Measurements from ENCODE around the gene RAB11FIP2.

Gene RAB11FIP2

GRCh38 chr10:117970962-117971361 lies 75.8 kb downstream of the RAB11FIP2 start:
- no peak for TF ChIP-seq CTCF (conservative IDR thresholded peaks at IDR 0.05; ENCODE audit: low read depth, low read length)
- DNase-seq (ENCODE audit: low read depth) = no peak
- no peak overlapping the region for H3K4me3 ChIP-seq (ENCODE audit: low read length)

- no peak for DNase-seq (ENCODE audit: low read depth)
- TF ChIP-seq CTCF (conservative IDR thresholded peaks at IDR 0.05; ENCODE audit: low read depth, low read length) = no peak
- no peak overlapping the region for H3K4me3 ChIP-seq (ENCODE audit: low read length)
These were observed 77.1 kb downstream of the RAB11FIP2 start for GRCh38 chr10:117969592-117969991.

- no peak for TF ChIP-seq CTCF (conservative IDR thresholded peaks at IDR 0.05; ENCODE audit: low read depth, low read length)
- no peak for DNase-seq (ENCODE audit: low read depth)
- no peak overlapping the region for H3K4me3 ChIP-seq (ENCODE audit: low read length)
These were observed 78.2 kb downstream of the RAB11FIP2 start for GRCh38 chr10:117968354-117969182.

GRCh38 chr10:117967149-117967650 lies 79.5 kb downstream of the RAB11FIP2 start:
- TF ChIP-seq CTCF (conservative IDR thresholded peaks at IDR 0.05; ENCODE audit: low read depth, low read length) = no peak
- no peak overlapping the region for H3K4me3 ChIP-seq (ENCODE audit: low read length)
- DNase-seq (ENCODE audit: low read depth) = no peak

GRCh38 chr10:117965984-117966383 lies 80.8 kb downstream of the RAB11FIP2 start:
- no peak for TF ChIP-seq CTCF (conservative IDR thresholded peaks at IDR 0.05; ENCODE audit: low read depth, low read length)
- H3K4me3 ChIP-seq (ENCODE audit: low read length) = no peak overlapping the region
- DNase-seq (ENCODE audit: low read depth) = no peak

- H3K4me3 ChIP-seq (ENCODE audit: low read length) = no peak overlapping the region
- DNase-seq (ENCODE audit: low read depth) = no peak
- no peak for TF ChIP-seq CTCF (conservative IDR thresholded peaks at IDR 0.05; ENCODE audit: low read depth, low read length)
These were observed 82.2 kb downstream of the RAB11FIP2 start for GRCh38 chr10:117964536-117964935.
